ENCODE measurements around the gene DQX1. TPM values are rescaled to one million over a fixed set of nuclear protein-coding genes. Genes with fewer than 3 reads are reported as not detected.
A peak's percentile ranks its signal among the peaks of the same experiment; 100 is the strongest.

DQX1 gene
- total RNA-seq, 1 donor from 2014 or later, result 0.23 TPM

- peak; percentile 55 for DNase-seq (ENCODE audit: low spot score)
Measured at GRCh38 chr2:74554820-74555531, 28.9 kb upstream of the DQX1 start.

GRCh38 chr2:74553892-74554819 is 28.1 kb upstream of the DQX1 start, which contains the start of the genes DOK1 and LOXL3:
Gene DOK1 (plus strand): TSS chr2:74554720. CDS start chr2:74554755, 35 bp downstream.
Gene LOXL3 (minus strand): TSS chr2:74553942. CDS start chr2:74552634, 1,308 bp downstream.
- DNase-seq (ENCODE audit: low spot score) (peak; percentile 79), ATAC-seq (peak; percentile 85)

More at GRCh38 chr2:74554820-74555531, 28.9 kb upstream of the DQX1 start:
- peak; percentile 49 for ATAC-seq

GRCh38 chr2:74552914-74553811 is 27.1 kb upstream of the DQX1 start:
- DNase-seq (ENCODE audit: low spot score) (no peak), ATAC-seq (no peak)

GRCh38 chr2:74551942-74552913 is 26.2 kb upstream of the DQX1 start:
- ATAC-seq (no peak), DNase-seq (ENCODE audit: low spot score) (no peak)

GRCh38 chr2:74551530-74551929 is 25.5 kb upstream of the DQX1 start:
- ATAC-seq, result no peak
- DNase-seq (ENCODE audit: low spot score), result no peak

- no peak for ATAC-seq
- DNase-seq (ENCODE audit: low spot score), result no peak
Measured at GRCh38 chr2:74550231-74550630, 24.2 kb upstream of the DQX1 start.

- DNase-seq (ENCODE audit: low spot score) (peak; percentile 65), ATAC-seq (peak; percentile 92)
Measured at GRCh38 chr2:74548900-74549826, 23.1 kb upstream of the DQX1 start.

- DNase-seq (ENCODE audit: low spot score) (peak; percentile 32), ATAC-seq (no peak)
Measured at GRCh38 chr2:74548285-74548899, 22.4 kb upstream of the DQX1 start.

- no peak for DNase-seq (ENCODE audit: low spot score)
- ATAC-seq, result no peak
Measured at GRCh38 chr2:74546004-74546403, 20.0 kb upstream of the DQX1 start.

GRCh38 chr2:74544634-74545033 is 18.6 kb upstream of the DQX1 start:
- ATAC-seq (peak; percentile 36), DNase-seq (ENCODE audit: low spot score) (no peak)

GRCh38 chr2:74542978-74543377 is 16.9 kb upstream of the DQX1 start:
- no peak for ATAC-seq
- DNase-seq (ENCODE audit: low spot score), result no peak

- ATAC-seq (no peak), DNase-seq (ENCODE audit: low spot score) (no peak)
Measured at GRCh38 chr2:74540291-74540690, 14.3 kb upstream of the DQX1 start.

GRCh38 chr2:74538881-74539339 is 12.9 kb upstream of the DQX1 start:
- ATAC-seq (no peak), DNase-seq (ENCODE audit: low spot score) (no peak)

GRCh38 chr2:74537140-74537539 is 11.1 kb upstream of the DQX1 start:
- no peak for DNase-seq (ENCODE audit: low spot score)
- ATAC-seq, result no peak

- DNase-seq (ENCODE audit: low spot score) (no peak), ATAC-seq (no peak)
Measured at GRCh38 chr2:74536166-74536950, 10.3 kb upstream of the DQX1 start.

- ATAC-seq (no peak), DNase-seq (ENCODE audit: low spot score) (no peak)
Measured at GRCh38 chr2:74535440-74535965, 9.5 kb upstream of the DQX1 start.

- ATAC-seq (no peak), DNase-seq (ENCODE audit: low spot score) (no peak)
Measured at GRCh38 chr2:74534411-74534810, 8.4 kb upstream of the DQX1 start.

All from left lobe of liver (tissue), 2 donors.